OCI-LY3 (cell line): ENCODE measurements around the gene FBXO47.

ENCODE experiments used
- EZH2phosphoT487 ChIP-seq: fragments of 200-600 bp; shearing (Covaris generic); IDR thresholded peaks from 2 replicates; pipeline ENCODE4 v1.6.1; 2018; ENCODE audit warnings: antibody characterized with exemption, mixed run types, low read depth
- TF ChIP-seq, protein P1 (sequence below): fragments of 200-600, 300-600 bp; sonication (generic); IDR thresholded peaks from 2 replicates; pipeline ENCODE4 v1.5.1; 2014; ENCODE audit warnings: antibody characterized with exemption, low read length, low read depth

DNA sequence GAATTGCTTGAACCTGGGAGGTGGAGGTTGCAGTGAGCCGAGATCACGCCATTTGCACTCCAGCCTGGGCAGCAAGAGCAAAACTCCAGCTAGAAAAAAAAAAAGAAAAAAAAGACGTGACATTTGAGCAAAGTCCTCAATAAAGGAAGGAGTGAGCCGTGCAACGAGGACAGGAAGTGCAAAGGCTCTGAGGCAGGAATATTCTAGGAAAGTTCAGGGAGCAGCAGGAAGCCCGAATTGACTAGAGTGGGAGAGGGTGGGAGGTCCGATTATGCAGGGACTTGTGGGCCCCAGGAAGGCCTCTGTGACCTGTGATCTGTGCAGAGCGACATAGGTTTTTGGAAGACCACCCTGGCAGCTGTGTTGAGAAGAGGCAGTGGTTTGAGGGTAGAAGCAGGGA, 50.4 kb downstream of the FBXO47 start:
- TF ChIP-seq, protein P1, sequence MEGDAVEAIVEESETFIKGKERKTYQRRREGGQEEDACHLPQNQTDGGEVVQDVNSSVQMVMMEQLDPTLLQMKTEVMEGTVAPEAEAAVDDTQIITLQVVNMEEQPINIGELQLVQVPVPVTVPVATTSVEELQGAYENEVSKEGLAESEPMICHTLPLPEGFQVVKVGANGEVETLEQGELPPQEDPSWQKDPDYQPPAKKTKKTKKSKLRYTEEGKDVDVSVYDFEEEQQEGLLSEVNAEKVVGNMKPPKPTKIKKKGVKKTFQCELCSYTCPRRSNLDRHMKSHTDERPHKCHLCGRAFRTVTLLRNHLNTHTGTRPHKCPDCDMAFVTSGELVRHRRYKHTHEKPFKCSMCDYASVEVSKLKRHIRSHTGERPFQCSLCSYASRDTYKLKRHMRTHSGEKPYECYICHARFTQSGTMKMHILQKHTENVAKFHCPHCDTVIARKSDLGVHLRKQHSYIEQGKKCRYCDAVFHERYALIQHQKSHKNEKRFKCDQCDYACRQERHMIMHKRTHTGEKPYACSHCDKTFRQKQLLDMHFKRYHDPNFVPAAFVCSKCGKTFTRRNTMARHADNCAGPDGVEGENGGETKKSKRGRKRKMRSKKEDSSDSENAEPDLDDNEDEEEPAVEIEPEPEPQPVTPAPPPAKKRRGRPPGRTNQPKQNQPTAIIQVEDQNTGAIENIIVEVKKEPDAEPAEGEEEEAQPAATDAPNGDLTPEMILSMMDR, result no peak
- TF ChIP-seq EZH2phosphoT487, result no peak
